Measurements from ENCODE around the gene C16orf78.

DNA sequence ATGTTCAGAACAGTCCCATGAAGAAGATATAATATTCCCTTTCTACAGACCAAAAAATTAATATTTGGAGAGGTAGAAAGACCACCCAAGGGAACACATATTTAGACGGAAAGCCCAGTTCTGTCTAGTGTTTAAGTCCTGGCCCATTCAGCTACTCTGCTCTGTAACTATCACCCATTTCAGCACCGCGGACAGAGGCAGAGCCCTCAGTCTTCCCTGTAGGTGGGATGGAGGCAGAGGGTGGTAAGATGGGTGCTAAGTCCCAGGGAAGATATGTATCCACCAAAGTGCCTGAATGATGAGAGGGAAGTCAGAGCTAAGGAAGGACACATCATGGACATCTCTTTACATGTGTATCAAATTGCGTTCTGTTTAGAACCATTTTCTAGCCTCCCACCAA, 27.8 kb upstream of the C16orf78 start:
- TF ChIP-seq, protein P1, sequence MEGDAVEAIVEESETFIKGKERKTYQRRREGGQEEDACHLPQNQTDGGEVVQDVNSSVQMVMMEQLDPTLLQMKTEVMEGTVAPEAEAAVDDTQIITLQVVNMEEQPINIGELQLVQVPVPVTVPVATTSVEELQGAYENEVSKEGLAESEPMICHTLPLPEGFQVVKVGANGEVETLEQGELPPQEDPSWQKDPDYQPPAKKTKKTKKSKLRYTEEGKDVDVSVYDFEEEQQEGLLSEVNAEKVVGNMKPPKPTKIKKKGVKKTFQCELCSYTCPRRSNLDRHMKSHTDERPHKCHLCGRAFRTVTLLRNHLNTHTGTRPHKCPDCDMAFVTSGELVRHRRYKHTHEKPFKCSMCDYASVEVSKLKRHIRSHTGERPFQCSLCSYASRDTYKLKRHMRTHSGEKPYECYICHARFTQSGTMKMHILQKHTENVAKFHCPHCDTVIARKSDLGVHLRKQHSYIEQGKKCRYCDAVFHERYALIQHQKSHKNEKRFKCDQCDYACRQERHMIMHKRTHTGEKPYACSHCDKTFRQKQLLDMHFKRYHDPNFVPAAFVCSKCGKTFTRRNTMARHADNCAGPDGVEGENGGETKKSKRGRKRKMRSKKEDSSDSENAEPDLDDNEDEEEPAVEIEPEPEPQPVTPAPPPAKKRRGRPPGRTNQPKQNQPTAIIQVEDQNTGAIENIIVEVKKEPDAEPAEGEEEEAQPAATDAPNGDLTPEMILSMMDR (IDR thresholded peaks at IDR 0.05; ENCODE audit: poor library complexity), result no peak
- no peak for TF ChIP-seq EZH2 (IDR thresholded peaks at IDR 0.05; ENCODE audit: borderline replicate concordance)
- TF ChIP-seq EZH2phosphoT487 (IDR thresholded peaks at IDR 0.05; ENCODE audit: low read depth, severe bottlenecking, unreplicated experiment), result no peak
